HepG2 (cell line): ENCODE results near the gene DPEP3. TPM values are rescaled to one million over a fixed set of nuclear protein-coding genes. Genes with fewer than 3 reads are reported as not detected.
A peak's percentile ranks its signal among the peaks of the same experiment; 100 is the strongest.

Experiments
- AHR ChIP-seq: IDR thresholded peaks from 2 replicates; pipeline ENCODE4 v1.6.1; 2018; ENCODE audit warnings: missing genetic modification reagents, missing compliant biosample characterization
- ATF7-NPFF ChIP-seq: sonication (generic); formaldehyde crosslinking; IDR thresholded peaks from 2 replicates; pipeline ENCODE4 v1.8.1; 2023; ENCODE audit warnings: mild to moderate bottlenecking, low read depth, missing genetic modification reagents, moderate library complexity
- ELF4 ChIP-seq: sonication (generic); formaldehyde crosslinking; IDR thresholded peaks from 2 replicates; pipeline ENCODE4 v1.5.0; 2020; ENCODE audit warnings: missing genetic modification reagents, mild to moderate bottlenecking, moderate library complexity, borderline replicate concordance
- FOXO1 ChIP-seq: sonication (generic); formaldehyde crosslinking; IDR thresholded peaks from 2 replicates; pipeline ENCODE4 v1.4.0; 2020; ENCODE audit warnings: missing genetic modification reagents
- KLF15 ChIP-seq: sonication (generic); formaldehyde crosslinking; IDR thresholded peaks from 2 replicates; pipeline ENCODE4 v1.8.1; 2023; ENCODE audit warnings: borderline replicate concordance, mild to moderate bottlenecking, inconsistent platforms, missing genetic modification reagents, mixed read lengths
- MAF1 ChIP-seq: sonication (generic); formaldehyde crosslinking; IDR thresholded peaks from 2 replicates; pipeline ENCODE4 v1.5.0; 2020; ENCODE audit warnings: missing genetic modification reagents, borderline replicate concordance
- MAZ ChIP-seq, 2 experiments: sonication (generic) in 1 of 2; formaldehyde crosslinking in 1 of 2; IDR thresholded peaks; 2 replicates each; pipeline versions ENCODE4 v1.5.0 to v1.6.1; 2012 to 2020; ENCODE audit warnings: low read depth in 2 of 2, mild to moderate bottlenecking in 2 of 2, borderline replicate concordance in 1 of 2, improper control_type of control experiment in 1 of 2, low read length in 1 of 2, missing genetic modification reagents in 1 of 2, moderate library complexity in 1 of 2
- MBNL3 ChIP-seq: fragments of 250-450 bp; sonication (Bioruptor Pico); conservative IDR thresholded peaks from 2 replicates; pipeline ENCODE4 v1.8.0; 2022; ENCODE audit warnings: mild to moderate bottlenecking, inconsistent platforms
- PRDM15 ChIP-seq: sonication (generic); formaldehyde crosslinking; IDR thresholded peaks from 2 replicates; pipeline ENCODE4 v1.4.0; 2020; ENCODE audit warnings: missing genetic modification reagents
- SSRP1 ChIP-seq: IDR thresholded peaks from 2 replicates; pipeline ENCODE4 v1.6.1; 2016; ENCODE audit warnings: control low read depth
- STAT5B ChIP-seq: sonication (generic); formaldehyde crosslinking; IDR thresholded peaks from 2 replicates; pipeline ENCODE4 v1.4.0; 2020; ENCODE audit warnings: missing genetic modification reagents
- ZNF12 ChIP-seq: sonication (generic); formaldehyde crosslinking; IDR thresholded peaks from 2 replicates; pipeline ENCODE4 v1.5.0; 2020; ENCODE audit warnings: missing genetic modification reagents
- ZNF281 ChIP-seq: sonication (generic); formaldehyde crosslinking; IDR thresholded peaks from 2 replicates; pipeline ENCODE4 v1.4.0; 2020; ENCODE audit warnings: missing genetic modification reagents, borderline replicate concordance
- ZNF501 ChIP-seq: sonication (generic); formaldehyde crosslinking; IDR thresholded peaks from 2 replicates; pipeline ENCODE4 v1.5.1; 2020; ENCODE audit warnings: mild to moderate bottlenecking, moderate library complexity, missing genetic modification reagents
- ZNF550 ChIP-seq: sonication (generic); formaldehyde crosslinking; IDR thresholded peaks from 2 replicates; pipeline ENCODE4 v1.4.0; 2020; ENCODE audit warnings: mild to moderate bottlenecking, missing genetic modification reagents, borderline replicate concordance
- ZNF674 ChIP-seq: sonication (generic); formaldehyde crosslinking; IDR thresholded peaks from 2 replicates; pipeline ENCODE4 v1.5.0; 2020; ENCODE audit warnings: low read depth, mild to moderate bottlenecking, missing genetic modification reagents
- ZNF724P ChIP-seq: sonication (generic); formaldehyde crosslinking; IDR thresholded peaks from 2 replicates; pipeline ENCODE4 v1.8.0; 2022; ENCODE audit warnings: missing genetic modification reagents, borderline replicate concordance
- ZNF792 ChIP-seq: IDR thresholded peaks from 2 replicates; pipeline ENCODE4 v1.6.1; 2016
- ZNF879 ChIP-seq: sonication (generic); formaldehyde crosslinking; IDR thresholded peaks from 2 replicates; pipeline ENCODE4 v1.8.1; 2023; ENCODE audit warnings: missing genetic modification reagents
- polyA plus RNA-seq, 8 experiments: library from polyadenylated mRNA; depleted of rRNA in 3 of 8; stranded (reverse) in 7 of 8; unstranded in 1 of 8; fragments of >200 nt; fragmentation: Illumina TruSeq in 4 of 8; extraction: Trizol in 4 of 8; gene quantifications; 2 replicates each; pipeline versions ENCODE4 v1.2.1 to v1.2.3, GENCODE V29; 2011 to 2016; ENCODE audit warnings: low read depth in 4 of 8, missing spikeins in 1 of 8, mixed read lengths in 1 of 8; ENCODE audit not compliant: insufficient read depth in 1 of 8
- total RNA-seq, 5 experiments: library from RNA; depleted of rRNA; stranded (reverse); fragments of >200 nt; fragmentation: Illumina TruSeq; extraction: Trizol; gene quantifications; 2 replicates each; pipeline ENCODE4 v1.2.3, GENCODE V29; 2016; ENCODE audit warnings: low read depth in 1 of 5
- TF ChIP-seq, protein P1 (sequence below): IDR thresholded peaks from 2 replicates; pipeline ENCODE4 v1.6.1; 2016; ENCODE audit warnings: missing biosample characterization, missing genetic modification reagents, low read depth

Gene DPEP3
- total and polyA plus RNA-seq, 2 of the 13 experiments (the other 11 are each of a cell fraction or from before 2014, with no cell fraction given), result not detected

DNA sequence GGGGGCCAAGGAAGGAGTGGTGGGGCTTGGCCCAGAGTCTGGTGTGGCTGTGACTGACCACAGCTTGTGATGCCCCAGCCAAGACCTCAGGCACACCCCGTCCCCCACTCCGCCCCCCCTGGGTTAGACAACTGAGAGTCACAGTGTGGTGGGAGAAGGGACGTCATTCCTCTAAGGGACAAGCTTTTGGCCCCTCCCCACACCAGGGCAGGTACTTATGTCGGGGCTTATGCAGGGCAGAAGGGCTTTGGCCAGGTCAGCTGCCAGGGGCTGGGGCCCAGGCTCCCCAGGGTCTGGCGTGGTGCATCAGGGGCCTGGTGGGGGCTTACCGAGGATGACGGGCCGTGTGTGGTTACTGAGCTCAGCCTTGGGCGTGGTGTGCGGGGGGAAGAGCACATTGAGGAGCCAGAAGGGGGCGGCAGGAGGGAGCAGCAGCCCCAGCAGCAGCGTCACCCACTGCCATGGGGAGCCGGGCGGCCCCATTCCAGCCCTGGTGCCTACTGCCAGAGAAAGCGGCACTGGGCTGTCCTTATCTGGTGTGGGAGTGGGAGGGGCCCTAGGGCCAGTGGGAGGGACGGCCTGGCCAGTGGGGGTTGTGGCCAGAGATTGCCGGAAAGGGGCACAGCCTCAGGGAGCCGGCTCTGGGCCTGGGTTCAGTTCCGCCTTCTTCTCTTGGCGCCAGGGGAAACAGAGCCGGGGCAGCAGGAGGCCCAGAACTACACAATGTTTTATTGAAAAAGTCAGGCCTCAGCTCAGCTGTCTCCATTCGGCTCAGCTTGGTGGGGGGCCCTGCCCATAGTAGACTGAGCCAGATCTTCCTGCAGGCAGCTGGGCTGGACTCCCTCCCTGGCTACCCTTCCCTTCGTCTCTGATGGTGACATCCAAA, 36.4 kb downstream of the DPEP3 start, which contains the start of gene LCAT (continued):
- TF ChIP-seq, protein P1, sequence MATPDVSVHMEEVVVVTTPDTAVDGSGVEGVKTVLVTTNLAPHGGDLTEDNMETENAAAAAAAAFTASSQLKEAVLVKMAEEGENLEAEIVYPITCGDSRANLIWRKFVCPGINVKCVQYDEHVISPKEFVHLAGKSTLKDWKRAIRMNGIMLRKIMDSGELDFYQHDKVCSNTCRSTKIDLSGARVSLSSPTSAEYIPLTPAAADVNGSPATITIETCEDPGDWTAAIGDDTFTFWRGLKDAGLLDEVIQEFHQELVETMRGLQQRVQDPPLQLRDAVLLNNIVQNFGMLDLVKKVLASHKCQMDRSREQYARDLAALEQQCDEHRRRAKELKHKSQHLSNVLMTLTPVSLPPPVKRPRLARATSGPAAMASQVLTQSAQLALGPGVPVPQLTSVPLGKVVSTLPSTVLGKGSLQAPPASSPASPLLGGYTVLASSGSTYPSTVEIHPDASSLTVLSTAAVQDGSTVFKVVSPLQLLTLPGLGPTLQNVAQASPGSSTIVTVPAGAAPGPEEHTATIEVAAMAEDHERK (CRISPR knock-in tag), result 0 out of 2 replicates have a peak, but pooled peaks have one; percentile 38
- TF ChIP-seq PRDM15 (no peak), ZNF12 (CRISPR knock-in tag) (peak; percentile 65; the same call in 1 of the 2 replicates), ZNF501 (CRISPR knock-in tag) (peak; percentile 94), ZNF674 (CRISPR knock-in tag) (0 out of 2 replicates have a peak, but pooled peaks have one; percentile 21), ZNF792 (CRISPR knock-in tag) (peak; percentile 79; the same call in 1 of the 2 replicates), FOXO1 (peak; percentile 67), MAZ (IDR thresholded peaks at IDR 0.05; ENCODE audit: borderline replicate concordance, low read depth, low read length) (peak; percentile 50), MAZ (CRISPR knock-in tag; IDR thresholded peaks at IDR 0.05; ENCODE audit: low read depth) (peak; percentile 88), ZNF724P (CRISPR knock-in tag) (peak; percentile 93; the same call in 1 of the 2 replicates), STAT5B (CRISPR knock-in tag) (peak; percentile 52), MBNL3 (CRISPR knock-in tag) (no peak), ATF7-NPFF (CRISPR knock-in tag) (peak; percentile 95; the same call in 1 of the 2 replicates), AHR (peak; percentile 80), ELF4 (CRISPR knock-in tag) (0 out of 2 replicates have a peak, but pooled peaks have one; percentile 55), SSRP1 (CRISPR knock-in tag) (peak; percentile 84), MAF1 (no peak), KLF15 (CRISPR knock-in tag) (peak; percentile 73; the same call in 1 of the 2 replicates), ZNF281 (CRISPR knock-in tag) (peak; percentile 89), ZNF879 (CRISPR knock-in tag) (0 out of 2 replicates have a peak, but pooled peaks have one; percentile 71), ZNF550 (CRISPR knock-in tag) (no peak)
